ENCODE results near the gene ZC3HAV1L.
"Not testable (repeated sequence)": the region's sequence is repeated elsewhere in the genome, so short reads cannot be mapped to it uniquely, and the experiment has no call there.

The ZC3HAV1L gene

GRCh38 chr7:139022286-139022685, 13.6 kb downstream of the ZC3HAV1L start:
- H3K4me3 ChIP-seq (ENCODE audit: low read depth, low read length), result no peak overlapping the region

GRCh38 chr7:139018910-139019309, 16.9 kb downstream of the ZC3HAV1L start:
- H3K4me3 ChIP-seq (ENCODE audit: low read depth, low read length), result no peak overlapping the region

GRCh38 chr7:139016931-139017511, 18.8 kb downstream of the ZC3HAV1L start:
- no peak overlapping the region for H3K4me3 ChIP-seq (ENCODE audit: low read depth, low read length)

- H3K4me3 ChIP-seq (ENCODE audit: low read depth, low read length), result no peak overlapping the region
These were observed 24.5 kb downstream of the ZC3HAV1L start for GRCh38 chr7:139011373-139011772.

DNA sequence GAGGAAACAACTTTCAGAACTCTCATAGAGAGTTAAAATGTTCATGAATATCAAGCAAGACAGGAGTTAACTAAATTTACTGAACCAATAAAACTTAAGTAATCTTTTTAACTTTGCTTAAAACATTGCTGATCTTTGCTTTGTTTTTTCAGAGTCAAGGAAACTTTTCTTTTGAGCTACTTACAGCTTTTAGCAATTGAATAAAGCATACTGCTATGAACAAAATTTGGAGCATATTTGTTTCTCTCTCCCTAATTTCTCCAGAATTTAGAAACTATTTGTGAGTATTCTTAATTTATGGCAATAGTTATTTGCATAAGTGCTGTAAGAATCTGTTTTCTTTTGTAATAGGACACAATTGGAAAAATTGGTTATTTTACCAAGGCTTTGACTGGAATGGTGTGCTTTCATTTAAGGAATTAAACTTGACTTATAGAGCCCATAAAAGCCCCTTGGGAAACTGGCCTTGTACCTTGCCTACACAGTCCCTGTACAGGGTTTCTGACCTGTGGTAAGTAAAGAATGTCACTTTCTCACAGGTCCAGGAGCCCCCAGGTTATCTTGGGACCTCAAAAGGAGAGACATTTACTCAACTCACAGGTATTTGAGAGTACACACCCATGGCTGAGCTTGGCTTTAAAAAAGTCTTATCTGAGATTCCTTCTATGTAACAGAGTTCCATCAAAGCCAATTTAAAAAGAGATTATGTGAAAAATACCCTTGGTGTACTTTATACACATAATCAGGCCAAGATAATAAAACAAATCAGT, 31.3 kb downstream of the ZC3HAV1L start:
- H3K4me3 ChIP-seq (ENCODE audit: low read depth, low read length), result no peak overlapping the region

- H3K4me3 ChIP-seq (ENCODE audit: low read depth, low read length), result no peak overlapping the region
These were observed 36.4 kb downstream of the ZC3HAV1L start for GRCh38 chr7:138999414-138999813.

DNA sequence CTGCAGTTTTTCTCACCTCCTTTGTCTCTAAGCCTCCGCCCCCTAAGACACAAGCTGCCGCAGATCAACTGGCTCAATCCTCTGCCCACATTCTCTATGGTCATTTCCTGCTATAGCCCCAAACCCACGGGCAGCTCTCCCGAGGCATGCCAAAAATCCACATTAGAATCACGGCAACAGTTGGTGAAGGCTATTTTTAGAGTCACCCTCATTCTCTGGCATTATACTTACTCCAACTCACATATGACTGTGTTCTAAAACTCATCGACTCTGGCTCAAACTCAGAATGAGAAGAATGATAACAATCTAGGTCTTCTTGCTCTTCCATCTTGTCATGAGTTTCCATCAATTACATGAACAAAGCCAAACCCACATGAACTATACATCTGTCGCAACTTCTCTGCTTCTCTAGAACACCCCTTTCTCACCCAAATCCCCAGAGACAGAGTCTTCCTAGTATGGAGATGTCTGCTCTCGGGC, 43.8 kb downstream of the ZC3HAV1L start:
- no peak overlapping the region for H3K4me3 ChIP-seq (ENCODE audit: low read depth, low read length)

- no peak overlapping the region for H3K4me3 ChIP-seq (ENCODE audit: low read depth, low read length)
These were observed 48.2 kb downstream of the ZC3HAV1L start for GRCh38 chr7:138987686-138988085.

GRCh38 chr7:138982204-138982623, 53.6 kb downstream of the ZC3HAV1L start:
- H3K4me3 ChIP-seq (ENCODE audit: low read depth, low read length), result peak overlapping the region; percentile 46

- H3K4me3 ChIP-seq (ENCODE audit: low read depth, low read length), result peak within 1 kb of the TSS; percentile 52
These were observed 54.3 kb downstream of the ZC3HAV1L start, which contains the start of gene KIAA1549 for GRCh38 chr7:138981332-138982203. Gene KIAA1549 (minus strand): TSS chr7:138981389. CDS start chr7:138981269, 120 bp downstream.

DNA sequence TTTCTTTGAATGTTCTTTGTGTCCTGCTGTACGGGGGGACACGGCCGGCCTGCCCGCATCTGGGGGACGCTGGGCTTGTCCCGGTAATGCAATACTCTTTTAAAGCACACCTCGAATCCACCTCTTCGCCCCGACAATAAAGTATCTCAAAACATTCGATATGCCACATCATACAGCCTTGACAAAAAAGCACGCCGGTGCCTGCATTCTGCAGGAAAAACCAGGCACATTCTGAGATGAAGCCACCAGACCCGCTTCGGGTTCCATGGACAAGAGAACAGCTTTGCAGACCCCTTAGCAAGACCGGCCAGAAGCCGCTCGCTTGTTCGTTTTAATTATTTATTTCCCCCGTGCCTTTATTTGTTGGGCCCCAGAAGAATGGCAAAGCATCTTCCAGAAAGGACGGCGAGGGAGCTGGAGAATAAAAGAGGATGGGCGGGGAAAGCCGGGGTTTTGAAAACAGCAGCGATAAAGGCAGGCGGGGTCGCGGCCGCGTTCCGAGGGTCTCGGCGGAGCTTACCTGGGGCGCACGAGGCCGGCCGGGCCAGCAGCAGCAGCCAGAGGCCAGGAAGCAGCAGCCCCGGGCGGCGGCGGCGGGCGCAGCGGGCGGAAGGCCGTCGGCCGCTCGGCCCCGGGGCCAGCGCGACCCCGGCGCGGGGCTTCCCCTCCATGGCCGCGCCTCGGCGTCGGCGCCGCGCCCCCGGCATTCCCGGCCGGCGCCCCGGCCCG, 55.1 kb downstream of the ZC3HAV1L start:
- H3K4me3 ChIP-seq (ENCODE audit: low read depth, low read length), result peak overlapping the region; percentile 52

GRCh38 chr7:138979988-138980562, 55.8 kb downstream of the ZC3HAV1L start:
- peak overlapping the region; percentile 52 for H3K4me3 ChIP-seq (ENCODE audit: low read depth, low read length)

- H3K4me3 ChIP-seq (ENCODE audit: low read depth, low read length), result no peak overlapping the region
These were observed 56.4 kb downstream of the ZC3HAV1L start for GRCh38 chr7:138979226-138979979.

DNA sequence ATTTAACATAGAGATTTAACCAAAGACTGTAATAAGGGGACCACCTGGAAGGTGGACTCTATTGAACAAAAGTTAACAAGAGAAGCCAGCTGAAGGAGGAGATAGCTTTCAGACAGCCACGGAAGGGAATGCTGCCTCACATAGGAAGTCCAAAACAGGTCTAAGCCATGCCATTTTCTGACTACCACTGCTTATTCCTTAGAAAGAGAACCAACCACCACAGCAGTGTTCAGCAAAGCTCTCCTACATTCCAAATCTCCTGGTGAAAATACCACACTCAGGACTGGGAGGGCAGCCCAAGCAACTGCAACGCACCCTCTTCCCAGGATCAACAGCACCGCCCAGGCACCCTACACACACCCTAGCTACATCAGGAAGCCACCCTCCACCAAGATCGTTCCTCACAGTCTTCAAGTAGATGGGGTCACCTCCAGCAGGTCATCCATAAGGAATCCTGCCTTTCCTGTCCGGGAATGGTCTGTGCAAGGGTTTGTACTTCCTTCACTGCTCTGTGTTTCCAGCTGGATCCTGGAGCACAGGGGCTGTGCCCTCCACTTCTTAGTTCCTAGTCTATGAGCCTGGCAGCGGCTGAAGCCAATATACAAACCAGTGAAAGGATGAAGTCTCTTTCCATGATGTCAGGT, 57.2 kb downstream of the ZC3HAV1L start:
- H3K4me3 ChIP-seq (ENCODE audit: low read depth, low read length), result no peak overlapping the region

GRCh38 chr7:138976161-138976560, 59.7 kb downstream of the ZC3HAV1L start:
- H3K4me3 ChIP-seq (ENCODE audit: low read depth, low read length), result not testable (repeated sequence)
